ENCODE results near the gene NLRC3. TPM values are rescaled to one million over a fixed set of nuclear protein-coding genes. Genes with fewer than 3 reads are reported as not detected.

NLRC3 gene
- total RNA-seq, 4 donors from 2014 or later, result 0.59 to 0.90 (median 0.75) TPM

DNA sequence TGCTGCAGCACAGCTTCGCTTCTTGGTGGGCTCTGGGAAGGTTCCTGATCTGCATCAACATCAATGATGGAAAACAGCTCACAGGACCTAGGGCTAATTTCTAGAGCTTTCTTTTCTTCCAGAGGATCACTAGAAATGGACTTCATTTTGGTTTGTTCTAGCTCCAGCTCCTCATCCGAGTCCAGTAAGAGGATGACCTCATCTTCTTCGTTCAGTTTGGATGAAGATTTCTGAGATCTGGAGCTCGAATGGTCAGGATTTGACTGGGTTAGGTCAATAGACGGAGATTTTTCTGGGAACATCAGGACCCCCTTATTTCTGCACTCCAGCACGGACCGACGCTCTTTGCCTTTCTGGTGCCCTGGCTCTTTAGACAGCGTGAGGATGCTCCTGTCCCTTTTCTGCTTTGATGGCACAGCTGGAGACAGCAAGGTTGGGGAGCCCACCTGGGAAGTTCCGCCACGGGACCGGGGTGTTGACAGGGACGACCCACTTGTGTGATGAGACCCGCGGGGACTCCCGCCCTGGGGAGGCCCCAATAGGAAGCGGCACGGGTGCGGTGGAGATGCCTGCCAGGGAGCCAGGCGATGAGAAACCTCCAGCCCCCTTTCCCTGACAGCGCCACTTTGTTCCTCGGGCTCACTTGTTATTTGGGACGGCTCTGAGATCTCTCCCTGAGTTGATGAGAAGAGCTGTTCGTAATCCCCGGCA lies 12.9 kb upstream of the NLRC3 start:
- H3K4me1 ChIP-seq, result no peaks in the 10 kb centered on the region
- no peaks in the 10 kb centered on the region for H3K9me3 ChIP-seq
- H3K27me3 ChIP-seq, result no peaks in the 10 kb centered on the region
- DNase-seq (ENCODE audit: low spot score in 2 of 2), result no peak
- 93 to 95% methylated on average over 25 of the region's 25 CpGs for WGBS, 2 donors
- H3K27ac ChIP-seq, result no peak overlapping the region
- H3K4me3 ChIP-seq, result no peak overlapping the region
- H3K36me3 ChIP-seq, result peaks cover 0 to 98% (median 0%) of the 10 kb centered on the region in 3 donors
- TF ChIP-seq POLR2A (IDR thresholded peaks at IDR 0.05) (no peak), EP300 (IDR thresholded peaks at IDR 0.05) (no peak)
- TF ChIP-seq, protein P1, sequence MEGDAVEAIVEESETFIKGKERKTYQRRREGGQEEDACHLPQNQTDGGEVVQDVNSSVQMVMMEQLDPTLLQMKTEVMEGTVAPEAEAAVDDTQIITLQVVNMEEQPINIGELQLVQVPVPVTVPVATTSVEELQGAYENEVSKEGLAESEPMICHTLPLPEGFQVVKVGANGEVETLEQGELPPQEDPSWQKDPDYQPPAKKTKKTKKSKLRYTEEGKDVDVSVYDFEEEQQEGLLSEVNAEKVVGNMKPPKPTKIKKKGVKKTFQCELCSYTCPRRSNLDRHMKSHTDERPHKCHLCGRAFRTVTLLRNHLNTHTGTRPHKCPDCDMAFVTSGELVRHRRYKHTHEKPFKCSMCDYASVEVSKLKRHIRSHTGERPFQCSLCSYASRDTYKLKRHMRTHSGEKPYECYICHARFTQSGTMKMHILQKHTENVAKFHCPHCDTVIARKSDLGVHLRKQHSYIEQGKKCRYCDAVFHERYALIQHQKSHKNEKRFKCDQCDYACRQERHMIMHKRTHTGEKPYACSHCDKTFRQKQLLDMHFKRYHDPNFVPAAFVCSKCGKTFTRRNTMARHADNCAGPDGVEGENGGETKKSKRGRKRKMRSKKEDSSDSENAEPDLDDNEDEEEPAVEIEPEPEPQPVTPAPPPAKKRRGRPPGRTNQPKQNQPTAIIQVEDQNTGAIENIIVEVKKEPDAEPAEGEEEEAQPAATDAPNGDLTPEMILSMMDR (IDR thresholded peaks at IDR 0.05), result no peak

DNA sequence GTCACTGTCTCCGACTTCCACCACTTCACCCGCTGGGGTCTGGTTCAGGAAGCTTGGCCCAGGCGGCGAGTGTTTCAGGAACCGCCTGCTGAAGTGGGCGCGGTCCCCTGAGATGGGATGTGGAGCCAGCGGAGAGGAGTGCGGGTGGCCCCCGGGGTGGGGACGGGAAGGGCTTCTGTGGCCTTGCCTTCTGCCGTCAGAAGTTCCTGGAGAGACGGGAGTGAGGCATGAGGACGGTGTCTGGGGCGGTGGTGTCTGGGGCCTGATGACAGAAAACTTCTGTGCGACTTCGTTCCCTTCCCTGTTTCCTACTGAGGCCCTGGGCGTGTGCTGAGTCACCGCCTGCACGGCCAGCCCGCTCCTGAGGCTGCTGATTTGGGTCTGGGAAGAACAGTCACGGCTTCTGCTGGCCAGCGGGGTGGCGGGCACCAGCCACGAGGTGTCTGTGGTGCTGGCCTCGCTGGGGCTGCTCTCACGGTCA lies 12.3 kb upstream of the NLRC3 start:
- H3K27me3 ChIP-seq, result no peaks in the 10 kb centered on the region
- DNase-seq (ENCODE audit: low spot score in 2 of 2), result no peak
- peaks cover 0 to 98% (median 0%) of the 10 kb centered on the region in 3 donors for H3K36me3 ChIP-seq
- H3K27ac ChIP-seq, result no peak overlapping the region
- H3K4me3 ChIP-seq, result no peak overlapping the region
- no peaks in the 10 kb centered on the region for H3K9me3 ChIP-seq
- 88 to 92% methylated on average over 26 to 27 of the region's 27 CpGs for WGBS, 2 donors
- no peaks in the 10 kb centered on the region for H3K4me1 ChIP-seq
- TF ChIP-seq, protein P1 (IDR thresholded peaks at IDR 0.05), result no peak
- TF ChIP-seq POLR2A (IDR thresholded peaks at IDR 0.05) (no peak), EP300 (IDR thresholded peaks at IDR 0.05) (no peak)

DNA sequence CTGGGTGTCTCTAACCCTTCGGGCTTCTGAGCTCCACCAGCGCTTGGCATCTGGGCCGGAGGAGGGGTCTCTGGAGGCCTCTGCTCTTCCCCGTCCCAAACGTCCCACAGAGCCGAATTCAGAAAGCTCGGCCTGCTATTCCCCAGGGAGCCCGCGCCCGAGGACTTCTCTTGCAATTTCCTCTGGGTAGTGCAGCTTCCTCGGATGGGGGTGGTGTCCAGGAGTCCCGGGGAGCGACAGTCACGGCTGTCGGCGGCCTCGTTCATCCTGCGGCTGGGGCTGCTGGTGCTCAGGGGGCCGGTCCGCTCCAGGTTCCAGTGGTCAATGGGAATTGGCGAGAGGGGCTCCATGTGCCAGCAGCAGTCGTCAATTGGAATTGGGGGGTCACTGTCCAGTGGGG lies 11.8 kb upstream of the NLRC3 start:
- 90 to 91% methylated on average over 18 of the region's 22 CpGs for WGBS, 2 donors
- no peak overlapping the region for H3K4me3 ChIP-seq
- peaks cover 0 to 98% (median 0%) of the 10 kb centered on the region in 3 donors for H3K36me3 ChIP-seq
- H3K27ac ChIP-seq, result no peak overlapping the region
- H3K9me3 ChIP-seq, result no peaks in the 10 kb centered on the region
- no peak for DNase-seq (ENCODE audit: low spot score in 2 of 2)
- H3K27me3 ChIP-seq, result no peaks in the 10 kb centered on the region
- TF ChIP-seq, protein P1 (IDR thresholded peaks at IDR 0.05), result no peak
- TF ChIP-seq EP300 (IDR thresholded peaks at IDR 0.05) (no peak), POLR2A (IDR thresholded peaks at IDR 0.05) (no peak)
- H3K4me1 ChIP-seq, result no peaks in the 10 kb centered on the region

DNA sequence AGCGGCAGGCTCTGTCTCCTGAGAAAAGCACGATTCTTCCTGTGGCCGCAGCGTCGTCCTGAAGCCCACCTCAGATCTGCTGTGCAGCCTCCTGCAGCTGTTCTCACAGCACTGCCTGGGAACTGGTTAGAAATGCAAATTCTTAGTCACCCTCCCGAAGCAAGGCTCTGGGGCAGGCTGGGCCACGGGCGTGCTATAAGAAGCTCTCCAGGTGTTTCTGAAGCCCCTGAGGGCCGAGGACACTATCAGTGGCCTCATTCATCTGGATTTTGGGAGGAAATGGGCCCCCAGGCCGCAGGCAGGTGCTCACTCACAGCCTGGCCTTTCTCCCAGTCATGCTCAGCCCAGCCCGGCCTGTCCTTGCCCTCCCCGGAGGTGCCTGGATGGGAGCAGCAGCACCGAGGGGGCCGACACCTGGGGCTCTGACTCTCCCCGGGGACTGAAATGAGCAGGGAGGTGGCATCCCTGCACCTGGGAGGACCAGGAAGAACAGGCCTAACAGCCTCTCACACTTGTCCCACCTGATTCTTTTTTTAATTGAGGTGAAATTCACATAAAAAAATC lies 10.4 kb upstream of the NLRC3 start:
- no peak for DNase-seq (ENCODE audit: low spot score in 2 of 2)
- no peak for TF ChIP-seq EP300 (IDR thresholded peaks at IDR 0.05)
- no peak for TF ChIP-seq POLR2A (IDR thresholded peaks at IDR 0.05)
- TF ChIP-seq, protein P1 (IDR thresholded peaks at IDR 0.05), result no peak
- 80 to 87% methylated on average over 11 to 15 of the region's 15 CpGs for WGBS, 2 donors
- Histone ChIP-seq H3K27me3 (no peaks in the 10 kb centered on the region), H3K27ac (no peak overlapping the region), H3K4me1 (no peaks in the 10 kb centered on the region), H3K4me3 (no peak overlapping the region), H3K9me3 (no peaks in the 10 kb centered on the region), H3K36me3 (peaks cover 0 to 98% (median 0%) of the 10 kb centered on the region in 3 donors)

DNA sequence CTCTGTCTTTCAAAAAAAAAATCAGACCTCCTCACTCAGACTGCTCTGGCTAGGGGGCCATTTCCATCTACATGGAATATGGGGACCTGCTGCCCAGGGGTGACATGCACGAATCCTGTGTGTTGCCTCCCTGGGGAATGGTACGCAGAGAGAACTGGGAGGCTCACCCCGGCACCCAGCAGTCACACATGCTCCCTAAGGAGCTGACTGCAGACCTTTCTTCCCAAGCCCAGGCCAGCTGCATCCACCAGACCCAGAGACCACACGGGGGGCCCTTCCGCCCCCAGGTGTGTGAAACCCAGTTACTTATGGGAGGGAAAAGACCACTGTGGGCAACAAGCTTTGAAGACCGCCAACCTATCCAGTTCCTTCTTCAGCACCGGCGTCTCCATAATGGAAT lies 7.2 kb upstream of the NLRC3 start:
- TF ChIP-seq EP300 (IDR thresholded peaks at IDR 0.05) (no peak), POLR2A (IDR thresholded peaks at IDR 0.05) (no peak)
- TF ChIP-seq, protein P1 (IDR thresholded peaks at IDR 0.05), result no peak
- H3K36me3 ChIP-seq, result peaks cover 0 to 80% (median 0%) of the 10 kb centered on the region in 3 donors
- no peak overlapping the region for H3K4me3 ChIP-seq
- peaks cover 0 to 8% (median 2%) of the 10 kb centered on the region in 4 donors for H3K4me1 ChIP-seq
- H3K27ac ChIP-seq, result no peak overlapping the region
- no peak for DNase-seq (ENCODE audit: low spot score in 2 of 2)
- WGBS, 2 donors, result 91 to 93% methylated on average over 6 to 8 of the region's 8 CpGs
- no peaks in the 10 kb centered on the region for H3K27me3 ChIP-seq
- H3K9me3 ChIP-seq, result no peaks in the 10 kb centered on the region
